T-cell (primary cell): ENCODE measurements around the gene BIRC2. TPM values are rescaled to one million over a fixed set of nuclear protein-coding genes. Genes with fewer than 3 reads are reported as not detected.
A peak's percentile ranks its signal among the peaks of the same experiment; 100 is the strongest.

Experiments
- ATAC-seq, 4 experiments: fragments of 200-7000 bp in 3 of 4; fragments of 150-1000 bp in 1 of 4; cut with Tn5 transposase; replicated peaks in 1 of 4; 1 replicate in 3 of 4; 2 replicates in 1 of 4; pipeline ENCODE4 v1.10.0; 2021; ENCODE audit warnings: moderate library complexity in 3 of 4, mild to moderate bottlenecking in 2 of 4, moderate number of reproducible peaks in 1 of 4
- CTCF ChIA-PET, 2 donors: fragments of 300-600 bp; sonication (Branson Sonifier 250); formaldehyde crosslinking; loops; one replicate each; lab custom pipeline; 2022; ENCODE audit warnings: antibody characterized with exemption in 2 of 2; lab: Charles Lee
- POLR2A ChIA-PET, 2 donors: fragments of 300-600 bp; sonication (Branson Sonifier 250); formaldehyde crosslinking; loops; one replicate each; lab custom pipeline; 2022; ENCODE audit warnings: antibody characterized with exemption in 2 of 2; lab: Charles Lee
- DNase-seq, 35 experiments: peaks; one replicate each; pipeline versions ENCODE4 v3.0.0 to v3.0.0-alpha.2; 2013 to 2023
- H3K27ac ChIP-seq: one replicate; pipeline ENCODE4 v1.5.1; 2013; ENCODE audit warnings: low read length
- H3K27me3 ChIP-seq, 2 experiments: replicated peaks in 1 of 2; 1 replicate in 1 of 2; 2 replicates in 1 of 2; pipeline versions ENCODE4 v1.6.1 to v1.7.0; 2013; ENCODE audit warnings: low read length in 1 of 2, mixed read lengths in 1 of 2; ENCODE audit not compliant: control insufficient read depth in 2 of 2, insufficient read depth in 2 of 2; ENCODE audit errors: extremely low read depth in 1 of 2
- H3K36me3 ChIP-seq, 2 donors: 1 replicate in 1 of 2; 2 replicates in 1 of 2; pipeline versions ENCODE4 v1.6.1 to v1.7.0; 2013; ENCODE audit warnings: low read length in 1 of 2; ENCODE audit not compliant: control insufficient read depth in 2 of 2, insufficient read depth in 1 of 2; ENCODE audit errors: extremely low read depth in 1 of 2
- H3K4me1 ChIP-seq, 2 experiments: 1 replicate in 1 of 2; 2 replicates in 1 of 2; pipeline versions ENCODE4 v1.6.1 to v1.7.0; 2013; ENCODE audit warnings: low read length in 2 of 2, mixed read lengths in 1 of 2; ENCODE audit not compliant: insufficient read depth in 2 of 2, control insufficient read depth in 1 of 2; ENCODE audit errors: extremely low read depth in 1 of 2
- H3K4me3 ChIP-seq, 2 donors: 1 replicate in 1 of 2; 2 replicates in 1 of 2; pipeline versions ENCODE4 v1.5.1 to v1.7.0; 2013; ENCODE audit warnings: mild to moderate bottlenecking in 2 of 2, low read length in 1 of 2, moderate library complexity in 1 of 2; ENCODE audit not compliant: control insufficient read depth in 1 of 2; ENCODE audit errors: extremely low read depth in 1 of 2
- H3K9me3 ChIP-seq: 2 replicates; pipeline ENCODE4 v1.7.0; 2013
- H3K27ac Mint-ChIP-seq, 2 donors: one replicate each; pipeline ENCODE4 v1.8.0; 2020 to 2021; ENCODE audit warnings: mild to moderate bottlenecking in 2 of 2, mixed read lengths in 2 of 2
- H3K27me3 Mint-ChIP-seq, 2 donors: one replicate each; pipeline ENCODE4 v1.8.0; 2021 to 2022; ENCODE audit warnings: mixed read lengths in 2 of 2
- H3K36me3 Mint-ChIP-seq: one replicate; pipeline ENCODE4 v1.8.0; 2021; ENCODE audit warnings: mixed read lengths
- H3K4me1 Mint-ChIP-seq, 3 donors: one replicate each; pipeline ENCODE4 v1.8.0; 2020 to 2022; ENCODE audit warnings: mixed read lengths in 3 of 3, mild to moderate bottlenecking in 1 of 3
- H3K4me3 Mint-ChIP-seq, 3 donors: one replicate each; pipeline ENCODE4 v1.8.0; 2020 to 2022; ENCODE audit warnings: mild to moderate bottlenecking in 3 of 3, mixed read lengths in 3 of 3, moderate library complexity in 3 of 3
- H3K9me3 Mint-ChIP-seq, 3 donors: one replicate each; pipeline ENCODE4 v1.8.0; 2020 to 2022; ENCODE audit warnings: mixed read lengths in 3 of 3
- WGBS: methylation state at CpG from one replicate; pipeline ENCODE4 v1.1.5; 2013; ENCODE audit warnings: missing lambda C conversion rate; ENCODE audit not compliant: insufficient coverage; 5-methylcytosine and 5-hydroxymethylcytosine counted together
- total RNA-seq, 35 experiments: library from RNA in 6 of 35; stranded (reverse) in 6 of 35; fragments of 120-200 nt in 1 of 35; gene quantifications; one replicate each; pipeline versions ENCODE4 v1.2.1 to v1.2.4 and lab custom pipeline; 2013 to 2026

Gene BIRC2
- total RNA-seq, 5 donors from 2014 or later (not counting 1 experiment from before 2014, with no cell fraction given): 53.3 to 100 (median 60.8) TPM

DNA sequence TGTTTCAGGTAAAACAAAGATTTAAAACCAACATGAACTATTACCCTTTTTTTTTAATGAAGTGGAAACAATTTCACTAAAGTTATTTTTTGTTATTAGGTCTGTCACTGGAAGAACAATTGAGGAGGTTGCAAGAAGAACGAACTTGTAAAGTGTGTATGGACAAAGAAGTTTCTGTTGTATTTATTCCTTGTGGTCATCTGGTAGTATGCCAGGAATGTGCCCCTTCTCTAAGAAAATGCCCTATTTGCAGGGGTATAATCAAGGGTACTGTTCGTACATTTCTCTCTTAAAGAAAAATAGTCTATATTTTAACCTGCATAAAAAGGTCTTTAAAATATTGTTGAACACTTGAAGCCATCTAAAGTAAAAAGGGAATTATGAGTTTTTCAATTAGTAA is 30.9 kb downstream of the BIRC2 start:
- H3K27ac Mint-ChIP-seq: peak overlapping the region in 1 of 2 donors; percentile 6
- Histone ChIP-seq H3K4me3 (no peak overlapping the region), H3K4me1 (peaks cover 0 to 9% of the 10 kb centered on the region in 2 experiments), H3K27ac (no peak overlapping the region), H3K36me3 (peaks cover 7 to 34% of the 10 kb centered on the region in 2 donors), H3K9me3 (no peaks in the 10 kb centered on the region), H3K27me3 (no peaks in the 10 kb centered on the region)
- peaks cover 55% of the 10 kb centered on the region for H3K36me3 Mint-ChIP-seq
- H3K27me3 Mint-ChIP-seq: no peaks in the 10 kb centered on the region
- H3K9me3 Mint-ChIP-seq: no peaks in the 10 kb centered on the region
- no peak overlapping the region for H3K4me3 Mint-ChIP-seq
- POLR2A ChIA-PET: no interaction called here
- WGBS: no CpG with 5 or more reads among the region's 2 CpGs
- peaks cover 19 to 36% (median 23%) of the 10 kb centered on the region in 3 donors for H3K4me1 Mint-ChIP-seq
- DNase-seq (no peak), ATAC-seq (no peak)
- CTCF ChIA-PET: interaction anchor here in 1 of 2 donors (0.6 kb wide), 1 partner anchor 12 kb away, joined by 3 read pairs; no protein-coding TSS in a partner anchor

DNA sequence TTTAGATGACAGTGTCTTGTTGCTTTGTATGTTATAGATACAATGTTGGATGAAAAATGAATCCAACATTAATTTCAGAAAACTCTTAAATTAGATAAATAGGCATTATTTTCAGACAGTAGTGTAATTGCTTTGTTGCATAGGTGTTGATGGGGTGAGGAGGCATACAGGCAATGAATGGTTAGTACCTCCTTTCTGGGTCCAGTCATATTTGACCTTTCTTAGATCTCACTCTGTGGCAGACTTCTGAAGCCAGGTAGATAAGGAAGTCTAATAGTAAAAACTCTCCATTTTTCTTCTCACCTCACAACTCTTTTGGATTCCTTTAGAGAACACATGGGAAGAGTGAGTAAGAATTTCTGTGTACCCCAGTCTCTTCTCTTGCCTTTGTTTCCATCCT is 31.8 kb downstream of the BIRC2 start:
- ATAC-seq (no peak), DNase-seq (no peak)
- CTCF ChIA-PET: interaction anchor here in 1 of 2 donors (0.6 to 1.3 kb wide), 2 partner anchors 12 to 13 kb away, joined by 3 read pairs; no protein-coding TSS in a partner anchor
- peak overlapping the region; percentile 10 to 52 for H3K27ac Mint-ChIP-seq
- H3K9me3 Mint-ChIP-seq: no peaks in the 10 kb centered on the region
- H3K27me3 ChIP-seq: no peaks in the 10 kb centered on the region
- peaks cover 0 to 9% of the 10 kb centered on the region in 2 experiments for H3K4me1 ChIP-seq
- peaks cover 65% of the 10 kb centered on the region for H3K36me3 Mint-ChIP-seq
- H3K36me3 ChIP-seq: peaks cover 7 to 38% of the 10 kb centered on the region in 2 donors
- H3K27me3 Mint-ChIP-seq: no peaks in the 10 kb centered on the region
- no peak overlapping the region for H3K4me3 Mint-ChIP-seq
- no peak overlapping the region for H3K4me3 ChIP-seq
- peaks cover 19 to 37% (median 20%) of the 10 kb centered on the region in 3 donors for H3K4me1 Mint-ChIP-seq
- POLR2A ChIA-PET: interaction anchor here in 1 of 2 donors (1.0 kb wide), 1 partner anchor 35 kb away, joined by 4 read pairs; no protein-coding TSS in a partner anchor
- no peak overlapping the region for H3K27ac ChIP-seq
- H3K9me3 ChIP-seq: no peaks in the 10 kb centered on the region

DNA sequence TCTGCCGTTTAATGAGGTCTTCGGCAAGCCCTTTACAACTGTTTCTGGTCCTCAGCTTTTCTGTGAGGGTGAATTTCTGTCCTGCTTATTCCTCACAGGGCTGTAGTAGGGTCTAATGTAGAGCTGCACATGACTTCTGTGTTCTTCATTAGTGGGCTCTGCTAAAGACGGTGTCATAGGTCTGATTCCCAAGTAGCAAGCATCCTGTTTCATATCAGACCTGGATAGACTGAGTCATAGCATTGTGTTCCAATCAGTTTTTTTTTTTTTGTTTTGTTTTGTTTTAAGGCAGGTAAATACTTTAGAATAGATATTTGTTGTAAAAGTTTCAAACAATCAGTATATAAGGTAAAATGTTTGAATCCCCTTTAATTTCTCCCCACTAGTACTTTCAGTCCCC is 35.4 kb downstream of the BIRC2 start:
- Mint-ChIP-seq H3K27ac (no peak overlapping the region), H3K27me3 (no peaks in the 10 kb centered on the region), H3K4me1 (peaks cover 23 to 38% (median 26%) of the 10 kb centered on the region in 3 donors), H3K36me3 (peaks cover 79% of the 10 kb centered on the region), H3K4me3 (no peak overlapping the region), H3K9me3 (no peaks in the 10 kb centered on the region)
- H3K27me3 ChIP-seq: no peaks in the 10 kb centered on the region
- peaks cover 0 to 13% of the 10 kb centered on the region in 2 experiments for H3K4me1 ChIP-seq
- ChIA-PET CTCF (interaction anchor here (0.5 to 1.3 kb wide), 5 partner anchors 9 to 114 kb away, joined by 3 to 5 read pairs (median 3); no protein-coding TSS in a partner anchor), POLR2A (interaction anchor here in 1 of 2 donors (0.7 kb wide), 1 partner anchor 33 kb away, joined by 3 read pairs; no protein-coding TSS in a partner anchor)
- no peaks in the 10 kb centered on the region for H3K9me3 ChIP-seq
- ATAC-seq: no peak
- H3K4me3 ChIP-seq: no peak overlapping the region
- no peak overlapping the region for H3K27ac ChIP-seq
- DNase-seq: no peak
- H3K36me3 ChIP-seq: peaks cover 7 to 36% of the 10 kb centered on the region in 2 donors
- WGBS: 96% methylated on average over 3 of the region's 3 CpGs

DNA sequence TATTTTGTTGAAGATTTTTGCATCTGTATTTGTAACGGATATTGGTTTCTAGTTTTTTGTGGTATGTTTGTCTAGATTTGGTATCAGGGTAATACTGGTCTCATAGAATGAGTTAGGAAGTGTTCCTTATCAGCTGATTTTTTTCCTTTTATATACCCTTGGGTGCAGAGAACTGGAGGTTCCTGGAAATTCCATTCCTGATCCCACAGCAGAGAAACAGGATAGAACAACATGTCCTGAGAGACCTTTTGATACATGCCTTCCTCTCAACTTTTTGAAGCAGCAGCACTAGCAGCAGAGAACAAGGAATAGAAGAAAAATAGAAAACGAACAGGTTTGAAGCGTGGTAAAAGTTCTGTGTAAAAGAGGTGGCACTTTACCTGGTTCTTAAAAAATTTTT is 36.8 kb downstream of the BIRC2 start:
- H3K27ac Mint-ChIP-seq: peak overlapping the region; percentile 32 to 52
- Histone ChIP-seq H3K27me3 (no peaks in the 10 kb centered on the region), H3K4me1 (peaks cover 0 to 13% of the 10 kb centered on the region in 2 experiments), H3K36me3 (peaks cover 7 to 34% of the 10 kb centered on the region in 2 donors), H3K27ac (no peak overlapping the region), H3K9me3 (no peaks in the 10 kb centered on the region), H3K4me3 (no peak overlapping the region)
- no peaks in the 10 kb centered on the region for H3K9me3 Mint-ChIP-seq
- no peaks in the 10 kb centered on the region for H3K27me3 Mint-ChIP-seq
- no peak overlapping the region for H3K4me3 Mint-ChIP-seq
- peaks cover 75% of the 10 kb centered on the region for H3K36me3 Mint-ChIP-seq
- H3K4me1 Mint-ChIP-seq: peaks cover 23 to 29% (median 26%) of the 10 kb centered on the region in 3 donors
- DNase-seq (no peak), ATAC-seq (no peak)
- ChIA-PET CTCF (interaction anchor here in 1 of 2 donors (1.1 kb wide), 1 partner anchor 42 kb away, joined by 4 read pairs; no protein-coding TSS in a partner anchor), POLR2A (interaction anchor here (0.6 to 0.7 kb wide), 2 partner anchors 8 to 47 kb away, joined by 4 read pairs; no protein-coding TSS in a partner anchor)
- WGBS: 100% methylated on average over 1 of the region's 3 CpGs

DNA sequence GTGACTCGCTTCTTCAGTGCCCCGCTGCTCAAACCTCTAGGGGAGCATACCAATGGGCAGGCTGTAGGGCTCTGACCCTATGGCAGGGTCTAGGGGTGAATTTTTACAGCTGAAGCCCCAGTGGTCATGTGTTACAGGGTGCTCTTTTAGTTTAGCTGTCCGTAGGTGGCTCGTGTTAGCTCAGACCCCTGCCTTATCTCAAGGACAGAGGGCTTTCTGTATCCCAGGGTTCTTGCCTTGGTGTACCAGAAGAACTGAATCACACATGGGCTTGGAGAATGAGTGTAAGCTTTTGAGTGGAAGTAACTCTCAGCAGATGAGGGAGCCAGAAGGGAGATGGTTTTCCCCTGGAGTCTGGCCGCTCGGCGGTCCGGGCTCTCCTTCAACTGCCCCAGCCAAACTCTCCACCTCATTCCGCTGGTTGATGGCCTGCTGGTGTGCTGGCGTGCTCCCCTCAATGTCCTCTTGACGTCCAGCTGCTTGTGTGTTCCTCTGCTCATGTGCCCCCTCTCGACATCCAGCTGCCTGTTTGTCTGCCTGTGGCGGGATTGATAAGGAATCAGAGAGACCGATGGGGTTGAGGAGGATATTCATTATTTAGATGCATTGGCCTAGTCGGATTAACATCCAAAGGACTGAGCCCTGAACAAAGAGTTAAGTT is 37.5 kb downstream of the BIRC2 start:
- peaks cover 7 to 28% of the 10 kb centered on the region in 2 donors for H3K36me3 ChIP-seq
- no peaks in the 10 kb centered on the region for H3K27me3 ChIP-seq
- peaks cover 0 to 13% of the 10 kb centered on the region in 2 experiments for H3K4me1 ChIP-seq
- 100% methylated on average over 4 of the region's 15 CpGs for WGBS
- H3K27ac Mint-ChIP-seq: peak overlapping the region; percentile 56 to 71
- peaks cover 23 to 29% (median 28%) of the 10 kb centered on the region in 3 donors for H3K4me1 Mint-ChIP-seq
- peaks cover 75% of the 10 kb centered on the region for H3K36me3 Mint-ChIP-seq
- ATAC-seq (no peak), DNase-seq (no peak)
- no peaks in the 10 kb centered on the region for H3K9me3 Mint-ChIP-seq
- CTCF ChIA-PET: interaction anchor here in 1 of 2 donors (1.1 kb wide), 1 partner anchor 42 kb away, joined by 4 read pairs; no protein-coding TSS in a partner anchor
- no peaks in the 10 kb centered on the region for H3K9me3 ChIP-seq
- H3K27ac ChIP-seq: no peak overlapping the region
- POLR2A ChIA-PET: interaction anchor here in 1 of 2 donors (0.7 kb wide), 1 partner anchor 9 kb away, joined by 4 read pairs; no protein-coding TSS in a partner anchor
- no peak overlapping the region for H3K4me3 Mint-ChIP-seq
- H3K27me3 Mint-ChIP-seq: no peaks in the 10 kb centered on the region
- no peak overlapping the region for H3K4me3 ChIP-seq
